GM19099 (cell line): ENCODE data around the gene PLD5.

Experiments used
- POLR2A ChIP-seq: IDR thresholded peaks from 3 replicates; pipeline ENCODE4 v1.6.1; 2011; ENCODE audit warnings: low read depth; ENCODE audit not compliant: insufficient read length; ENCODE audit errors: extremely low read depth

The PLD5 gene

DNA sequence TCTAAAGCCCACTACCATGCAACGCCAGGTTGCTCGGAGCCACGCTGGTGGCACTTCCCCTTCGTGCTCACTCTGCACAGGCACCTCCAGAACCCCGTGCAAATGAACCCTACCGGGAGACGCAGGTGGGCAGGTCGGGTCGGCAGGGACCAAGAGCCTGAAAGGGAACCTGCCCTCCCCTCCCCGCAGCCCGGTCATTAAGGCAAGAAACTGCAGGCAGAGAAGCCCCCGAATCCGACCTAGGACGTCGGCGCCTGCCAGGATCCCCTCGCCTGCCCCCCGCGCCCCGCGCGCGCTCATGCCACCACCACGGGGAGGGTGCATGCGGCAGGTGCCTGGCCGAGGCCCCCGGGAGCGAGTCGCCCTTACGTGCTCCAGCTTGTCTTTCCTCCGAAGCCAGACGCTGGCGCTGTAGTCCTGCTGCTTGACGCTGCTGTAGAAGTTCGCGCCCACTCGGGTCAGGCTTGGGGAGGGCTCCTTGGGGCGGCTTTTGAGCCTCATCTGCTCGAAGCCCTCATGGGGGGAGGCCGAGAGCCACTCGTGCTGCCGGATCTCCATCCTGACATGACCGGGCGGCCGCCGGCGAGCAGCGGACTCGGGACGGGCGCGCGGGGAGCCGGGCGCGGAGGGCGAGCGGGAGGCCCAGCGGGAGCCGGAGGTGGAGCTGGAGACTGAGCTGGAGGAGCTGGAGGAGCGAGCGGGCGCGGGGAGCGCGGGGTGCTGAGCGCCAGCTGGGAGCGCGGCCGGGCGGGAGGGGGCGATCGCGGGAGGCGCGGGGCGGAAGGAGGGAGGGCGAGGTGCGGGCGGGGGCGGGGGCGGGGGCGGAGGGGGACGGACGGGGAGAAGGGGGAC is 552 bp downstream of the PLD5 start:
- TF ChIP-seq POLR2A, result no peak

- TF ChIP-seq POLR2A, result no peak
Observed at GRCh38 chr1:242522996-242523718, 1.3 kb downstream of the PLD5 start.

DNA sequence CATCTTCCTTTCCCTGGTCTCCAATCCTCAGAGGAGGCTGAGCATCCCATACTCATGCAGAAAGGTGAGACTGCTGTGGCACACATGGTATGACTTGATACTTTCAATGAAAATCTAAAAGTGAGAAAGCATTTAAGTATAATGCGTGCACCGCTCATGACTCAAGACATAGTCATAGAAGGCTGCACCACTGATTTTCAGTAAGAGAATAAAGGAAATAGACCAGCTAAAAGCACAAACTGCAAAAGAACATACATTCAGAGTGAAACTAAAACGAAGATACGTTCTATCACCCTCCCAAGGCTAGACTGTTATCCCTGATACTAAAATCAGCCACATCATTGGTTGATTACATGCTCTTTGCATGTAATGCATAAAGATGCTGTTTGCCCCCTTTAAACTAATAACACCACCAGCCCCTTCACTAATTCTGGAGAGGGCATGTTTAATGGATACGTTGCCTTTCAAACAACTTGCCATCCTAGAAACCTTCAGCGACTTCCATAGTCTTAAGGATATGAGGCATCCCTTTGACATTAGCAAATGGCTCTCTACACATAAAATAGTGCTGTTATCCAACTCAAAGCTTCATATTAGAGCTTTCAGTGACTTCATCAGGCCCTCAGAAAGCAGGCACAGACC is 2.1 kb downstream of the PLD5 start:
- TF ChIP-seq POLR2A, result no peak

DNA sequence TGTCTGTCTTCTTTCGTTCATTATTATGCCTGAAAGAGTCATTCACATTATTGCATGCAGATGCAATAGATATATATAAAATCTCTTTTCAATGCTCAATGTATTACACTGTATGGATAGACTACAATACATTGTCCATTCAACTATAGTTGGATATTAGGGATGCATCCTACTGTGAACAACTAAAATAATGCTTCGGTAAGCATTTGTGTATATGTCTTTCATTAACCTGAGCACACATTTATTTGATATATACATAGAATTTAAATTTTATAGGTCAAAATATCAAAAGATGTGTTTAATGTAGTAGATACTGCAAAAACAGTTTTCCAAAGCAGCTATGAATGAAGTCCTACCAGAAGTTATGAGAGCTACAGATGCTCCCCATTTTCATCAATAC is 8.9 kb downstream of the PLD5 start:
- TF ChIP-seq POLR2A, result no peak

GRCh38 chr1:242506724-242507123 is 17.8 kb downstream of the PLD5 start:
- TF ChIP-seq POLR2A, result no peak

- TF ChIP-seq POLR2A, result no peak
Observed at GRCh38 chr1:242489545-242489944, 35.0 kb downstream of the PLD5 start.

DNA sequence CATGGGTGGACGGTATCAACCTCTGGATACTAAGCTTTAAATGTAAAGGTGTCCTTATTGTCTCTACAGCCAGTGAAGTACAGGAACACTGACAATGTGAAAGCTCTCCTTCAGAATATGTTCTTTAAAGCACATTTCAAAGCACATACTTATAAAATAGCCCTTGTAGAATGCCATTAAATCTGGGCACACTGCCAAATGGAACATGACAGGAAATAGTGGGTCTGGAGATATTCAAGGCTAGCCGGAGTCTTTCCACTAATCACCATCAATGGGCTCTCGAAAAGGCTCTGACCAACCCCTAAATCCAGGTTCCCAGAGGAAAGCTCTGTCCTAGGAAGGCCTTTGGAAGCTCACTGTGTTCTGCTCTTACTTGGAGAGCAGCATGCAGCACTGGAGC is 46.6 kb downstream of the PLD5 start:
- no peak for TF ChIP-seq POLR2A

- TF ChIP-seq POLR2A, result no peak
Observed at GRCh38 chr1:242470774-242471173, 53.7 kb downstream of the PLD5 start.

DNA sequence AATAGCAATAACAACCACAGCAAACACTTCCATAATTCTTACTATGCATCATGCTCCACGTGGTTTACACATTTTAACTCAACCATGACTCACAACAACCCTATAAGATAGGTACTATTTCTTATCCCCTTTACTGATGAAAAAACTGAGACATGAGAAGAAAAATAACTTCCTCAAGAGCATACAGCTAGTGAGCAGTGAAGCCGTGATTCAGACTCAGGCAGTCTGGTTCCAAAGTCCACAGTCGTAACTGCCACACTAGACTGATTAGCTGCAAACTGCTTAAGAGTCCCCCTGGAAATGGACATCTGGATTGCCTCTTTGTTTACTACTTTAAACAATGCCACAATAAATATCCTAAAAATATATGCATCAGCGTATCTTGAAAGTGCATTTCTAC is 55.7 kb downstream of the PLD5 start:
- TF ChIP-seq POLR2A, result no peak

- TF ChIP-seq POLR2A, result no peak
Observed at GRCh38 chr1:242467556-242468145, 56.8 kb downstream of the PLD5 start.

DNA sequence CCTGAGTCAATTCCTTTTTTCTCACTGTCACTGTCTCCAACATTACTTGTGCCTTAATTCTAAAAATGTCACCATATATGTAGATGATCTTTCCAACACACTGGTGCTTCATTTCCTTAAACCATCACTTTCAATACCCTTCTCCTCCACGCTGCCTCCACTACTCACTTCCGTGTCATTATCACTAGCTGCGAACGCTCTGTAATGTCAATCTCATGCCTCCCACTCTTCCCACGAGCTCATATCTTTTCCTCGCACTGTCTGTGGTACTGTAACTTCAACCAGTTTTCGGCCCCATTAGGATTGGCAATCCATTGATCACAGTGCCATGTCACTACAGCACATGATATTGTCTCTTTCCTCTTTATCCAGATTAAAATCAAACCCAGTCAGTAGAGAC is 61.6 kb downstream of the PLD5 start:
- TF ChIP-seq POLR2A, result no peak

DNA sequence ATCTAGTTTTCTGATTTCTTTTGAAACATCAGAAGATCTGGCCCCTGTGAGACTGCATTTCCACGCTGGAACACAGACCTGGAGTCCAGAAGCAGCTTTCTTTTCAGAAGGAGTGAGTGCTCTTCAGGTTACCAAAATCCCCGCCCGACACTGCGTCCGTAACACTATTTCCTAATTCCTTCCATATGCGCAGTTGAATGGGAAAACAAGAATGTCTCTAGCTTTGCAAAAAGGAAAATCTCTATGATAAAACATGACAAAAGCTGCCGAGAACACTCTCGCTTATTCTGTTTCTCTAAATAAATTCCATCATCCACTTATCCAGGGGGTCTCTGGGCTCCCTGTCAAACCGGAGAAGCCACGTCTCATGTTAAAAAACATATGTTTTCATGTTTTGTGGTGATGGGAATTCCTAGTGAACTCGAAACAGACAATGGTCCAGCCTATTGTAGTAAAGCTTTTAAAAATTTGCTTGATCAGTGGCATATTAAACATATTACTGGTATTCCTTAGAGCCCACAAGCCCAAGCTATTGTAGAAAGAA is 67.7 kb downstream of the PLD5 start:
- TF ChIP-seq POLR2A, result no peak

GRCh38 chr1:242455052-242455361 is 69.5 kb downstream of the PLD5 start:
- no peak for TF ChIP-seq POLR2A

DNA sequence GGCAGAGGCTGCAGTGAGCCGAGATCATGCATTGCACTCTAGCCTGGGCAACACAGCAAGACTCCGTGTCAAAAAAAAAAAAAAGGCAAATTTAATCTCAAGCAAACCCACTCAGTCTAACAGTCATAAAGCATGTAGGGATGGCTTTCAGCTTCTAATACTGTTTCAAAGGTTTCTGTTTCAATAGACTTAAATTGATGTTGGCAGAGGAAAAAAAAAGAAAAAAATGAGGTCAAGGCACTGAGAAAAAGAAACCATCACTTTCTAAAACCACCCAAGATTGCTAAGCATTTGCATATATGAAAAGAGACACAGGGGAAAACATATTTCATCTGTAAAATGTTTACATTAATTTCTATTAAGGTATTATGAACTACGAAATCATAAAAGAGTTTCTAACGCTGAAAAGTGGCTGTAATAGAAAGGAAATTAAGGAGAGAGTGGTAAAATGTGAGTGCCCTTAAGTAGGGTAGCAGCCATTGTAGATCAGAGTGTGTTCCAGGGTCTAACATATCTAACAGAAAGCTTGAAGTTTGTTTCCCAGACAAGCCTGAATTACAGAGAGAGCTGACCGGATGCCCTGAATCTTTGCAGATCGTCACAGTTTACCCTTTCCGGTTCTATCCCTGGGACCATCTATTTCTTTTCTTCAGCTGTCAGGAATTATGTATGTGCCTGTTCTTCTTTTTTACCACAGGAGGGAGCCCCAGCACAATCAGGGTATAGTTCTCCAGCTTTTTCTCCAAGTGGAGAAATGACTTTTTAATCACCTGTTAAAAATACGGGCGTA is 70.0 kb downstream of the PLD5 start:
- TF ChIP-seq POLR2A, result no peak
